Erythroblast (primary cell): ENCODE measurements around the gene SMAD6.

Experiments
- GATA1 ChIP-seq: IDR thresholded peaks from 2 replicates; pipeline ENCODE4 v1.6.1; 2011; ENCODE audit warnings: low read depth, mild to moderate bottlenecking, control low read depth, low read length, moderate library complexity
- POLR2A ChIP-seq: IDR thresholded peaks from 2 replicates; pipeline ENCODE4 v1.6.1; 2011; ENCODE audit warnings: mild to moderate bottlenecking, low read length

DNA sequence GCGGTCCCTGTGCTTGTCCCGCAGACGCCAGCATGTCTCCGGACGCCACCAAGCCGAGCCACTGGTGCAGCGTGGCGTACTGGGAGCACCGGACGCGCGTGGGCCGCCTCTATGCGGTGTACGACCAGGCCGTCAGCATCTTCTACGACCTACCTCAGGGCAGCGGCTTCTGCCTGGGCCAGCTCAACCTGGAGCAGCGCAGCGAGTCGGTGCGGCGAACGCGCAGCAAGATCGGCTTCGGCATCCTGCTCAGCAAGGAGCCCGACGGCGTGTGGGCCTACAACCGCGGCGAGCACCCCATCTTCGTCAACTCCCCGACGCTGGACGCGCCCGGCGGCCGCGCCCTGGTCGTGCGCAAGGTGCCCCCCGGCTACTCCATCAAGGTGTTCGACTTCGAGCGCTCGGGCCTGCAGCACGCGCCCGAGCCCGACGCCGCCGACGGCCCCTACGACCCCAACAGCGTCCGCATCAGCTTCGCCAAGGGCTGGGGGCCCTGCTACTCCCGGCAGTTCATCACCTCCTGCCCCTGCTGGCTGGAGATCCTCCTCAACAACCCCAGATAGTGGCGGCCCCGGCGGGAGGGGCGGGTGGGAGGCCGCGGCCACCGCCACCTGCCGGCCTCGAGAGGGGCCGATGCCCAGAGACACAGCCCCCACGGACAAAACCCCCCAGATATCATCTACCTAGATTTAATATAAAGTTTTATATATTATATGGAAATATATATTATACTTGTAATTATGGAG is 79.1 kb downstream of the SMAD6 start:
- TF ChIP-seq POLR2A (no peak), GATA1 (no peak)
